ENCODE data around the gene ASZ1. TPM values are rescaled to one million over a fixed set of nuclear protein-coding genes. Genes with fewer than 3 reads are reported as not detected.
"Not testable (repeated sequence)": the region's sequence is repeated elsewhere in the genome, so short reads cannot be mapped to it uniquely, and the experiment has no call there.

The ASZ1 gene, protein sequence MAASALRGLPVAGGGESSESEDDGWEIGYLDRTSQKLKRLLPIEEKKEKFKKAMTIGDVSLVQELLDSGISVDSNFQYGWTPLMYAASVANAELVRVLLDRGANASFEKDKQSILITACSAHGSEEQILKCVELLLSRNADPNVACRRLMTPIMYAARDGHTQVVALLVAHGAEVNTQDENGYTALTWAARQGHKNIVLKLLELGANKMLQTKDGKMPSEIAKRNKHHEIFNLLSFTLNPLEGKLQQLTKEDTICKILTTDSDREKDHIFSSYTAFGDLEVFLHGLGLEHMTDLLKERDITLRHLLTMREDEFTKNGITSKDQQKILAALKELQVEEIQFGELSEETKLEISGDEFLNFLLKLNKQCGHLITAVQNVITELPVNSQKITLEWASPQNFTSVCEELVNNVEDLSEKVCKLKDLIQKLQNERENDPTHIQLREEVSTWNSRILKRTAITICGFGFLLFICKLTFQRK
- not detected for total RNA-seq

DNA sequence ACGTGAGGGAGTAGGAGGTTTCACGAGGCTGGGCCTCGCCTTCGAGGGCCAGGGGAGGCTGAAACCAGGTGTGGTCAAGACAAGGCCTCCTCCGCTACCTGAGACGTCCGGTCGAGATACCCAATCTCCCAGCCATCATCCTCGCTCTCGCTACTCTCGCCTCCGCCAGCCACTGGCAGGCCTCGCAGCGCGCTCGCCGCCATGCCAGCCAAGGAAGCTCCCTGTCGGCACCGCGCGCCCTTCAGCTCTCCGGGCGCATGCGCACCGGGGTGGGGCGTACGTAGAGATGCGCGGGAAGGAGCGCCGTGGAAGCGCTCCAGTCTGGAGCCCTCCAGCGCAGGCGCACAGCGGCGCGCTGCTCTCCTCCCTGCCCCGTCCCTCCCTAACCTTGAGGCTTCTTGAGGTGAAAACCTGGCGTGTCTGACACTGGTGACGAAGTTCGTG, at the start of gene ASZ1:
Gene ASZ1, minus strand, starts transcription at position 236 of the 444 bp plus-strand sequence. Its CDS starts 33 bp downstream, at position 203.
- no peaks in the 10 kb centered on the region for H3K27me3 Mint-ChIP-seq
- no peak within 1 kb of the TSS for H3K4me3 Mint-ChIP-seq
- no peaks in the 10 kb centered on the region for H3K36me3 Mint-ChIP-seq (ENCODE audit: low read depth)
- no peak within 1 kb of the TSS for H3K27ac Mint-ChIP-seq
- CTCF ChIA-PET: no interaction called here
- DNase-seq: no peak
- H3K9me3 Mint-ChIP-seq: no peaks in the 10 kb centered on the region
- no peaks in the 10 kb centered on the region for H3K4me1 Mint-ChIP-seq
- POLR2A ChIA-PET: no interaction called here

DNA sequence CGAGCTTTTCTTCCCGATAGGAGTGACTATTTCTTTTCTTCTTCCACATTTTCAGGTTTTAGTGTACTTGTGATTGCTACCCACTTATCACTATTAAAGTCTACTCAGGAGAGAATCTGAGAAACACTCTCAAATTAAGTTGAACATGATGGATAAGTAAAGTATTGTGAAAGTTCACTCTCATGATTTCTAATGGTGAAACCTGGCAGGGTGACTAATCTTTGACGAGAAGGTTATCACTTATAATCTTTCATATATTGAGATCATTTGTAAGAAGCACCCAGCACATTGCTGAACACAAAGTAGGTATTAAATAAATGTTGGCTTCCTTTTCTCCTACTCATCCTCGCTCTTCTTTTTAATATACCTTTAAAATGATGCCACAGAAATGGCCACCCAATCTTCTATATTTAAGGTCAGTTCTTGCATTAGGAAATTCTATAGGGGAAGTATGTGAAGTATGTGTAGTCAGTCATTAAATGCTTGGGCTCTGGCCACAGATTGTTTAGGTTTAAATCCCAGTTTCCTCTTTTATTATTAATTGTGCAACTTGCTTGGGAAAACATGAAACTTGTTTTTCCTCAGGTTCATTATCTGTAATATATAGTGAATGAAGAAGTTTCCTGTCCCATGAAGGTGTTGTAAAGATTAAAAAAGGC, 49.4 kb upstream of the ASZ1 start:
- no peaks in the 10 kb centered on the region for H3K9me3 Mint-ChIP-seq
- H3K27ac Mint-ChIP-seq: no peak overlapping the region
- H3K4me1 Mint-ChIP-seq: no peaks in the 10 kb centered on the region
- no peak for DNase-seq
- CTCF ChIA-PET: no interaction called here
- H3K36me3 Mint-ChIP-seq (ENCODE audit: low read depth): no peaks in the 10 kb centered on the region
- H3K27me3 Mint-ChIP-seq: peaks cover 29% of the 10 kb centered on the region
- POLR2A ChIA-PET: no interaction called here
- H3K4me3 Mint-ChIP-seq: no peak overlapping the region

- CTCF ChIA-PET: no interaction called here
- Mint-ChIP-seq H3K4me1 (no peaks in the 10 kb centered on the region), H3K9me3 (no peaks in the 10 kb centered on the region)
These were observed 45.0 kb upstream of the ASZ1 start for GRCh38 chr7:117472335-117472734.

DNA sequence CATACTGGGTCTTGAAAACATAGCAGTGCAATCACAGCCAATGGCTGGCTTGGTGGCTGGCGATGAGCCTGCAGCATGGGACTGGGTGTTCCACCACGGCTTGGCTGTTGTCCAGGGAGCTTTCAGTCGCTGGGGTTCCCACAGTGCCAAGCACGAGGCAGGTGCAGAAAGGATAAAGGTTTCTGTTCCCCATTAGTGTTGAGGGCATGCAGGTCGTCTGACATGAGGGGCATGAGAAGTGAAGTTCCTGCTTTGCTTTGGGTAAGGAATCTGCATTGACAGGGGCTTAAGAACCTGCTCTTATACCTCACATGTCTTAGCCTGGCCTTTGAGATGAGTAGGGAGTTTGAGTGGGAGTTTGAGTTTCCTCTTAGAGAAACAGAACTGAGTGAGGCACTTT, 43.5 kb upstream of the ASZ1 start:
- ChIA-PET CTCF (no interaction called here), POLR2A (no interaction called here)
- Mint-ChIP-seq H3K4me1 (no peaks in the 10 kb centered on the region), H3K36me3 (ENCODE audit: low read depth) (no peaks in the 10 kb centered on the region), H3K9me3 (no peaks in the 10 kb centered on the region), H3K4me3 (no peak overlapping the region), H3K27ac (no peak overlapping the region), H3K27me3 (peaks cover 2% of the 10 kb centered on the region)
- DNase-seq: no peak

More at GRCh38 chr7:117472335-117472734, 45.0 kb upstream of the ASZ1 start:
- H3K27ac Mint-ChIP-seq: no peak overlapping the region
- H3K27me3 Mint-ChIP-seq: peaks cover 2% of the 10 kb centered on the region
- no peak overlapping the region for H3K4me3 Mint-ChIP-seq
- no peaks in the 10 kb centered on the region for H3K36me3 Mint-ChIP-seq (ENCODE audit: low read depth)
- DNase-seq: no peak
- POLR2A ChIA-PET: no interaction called here

- CTCF ChIA-PET: no interaction called here
- H3K9me3 Mint-ChIP-seq: no peaks in the 10 kb centered on the region
- peaks cover 2% of the 10 kb centered on the region for H3K27me3 Mint-ChIP-seq
- H3K36me3 Mint-ChIP-seq (ENCODE audit: low read depth): no peaks in the 10 kb centered on the region
- no peak overlapping the region for H3K27ac Mint-ChIP-seq
- POLR2A ChIA-PET: no interaction called here
- H3K4me1 Mint-ChIP-seq: no peaks in the 10 kb centered on the region
- no peak for DNase-seq
- no peak overlapping the region for H3K4me3 Mint-ChIP-seq
These were observed 40.9 kb upstream of the ASZ1 start for GRCh38 chr7:117468174-117468573.

GRCh38 chr7:117460815-117461214, 33.5 kb upstream of the ASZ1 start:
- POLR2A ChIA-PET; H3K27me3 Mint-ChIP-seq; H3K4me1 Mint-ChIP-seq; H3K27ac Mint-ChIP-seq; H3K4me3 Mint-ChIP-seq; DNase-seq; H3K9me3 Mint-ChIP-seq; CTCF ChIA-PET; H3K36me3 Mint-ChIP-seq (ENCODE audit: low read depth): not testable (repeated sequence)

DNA sequence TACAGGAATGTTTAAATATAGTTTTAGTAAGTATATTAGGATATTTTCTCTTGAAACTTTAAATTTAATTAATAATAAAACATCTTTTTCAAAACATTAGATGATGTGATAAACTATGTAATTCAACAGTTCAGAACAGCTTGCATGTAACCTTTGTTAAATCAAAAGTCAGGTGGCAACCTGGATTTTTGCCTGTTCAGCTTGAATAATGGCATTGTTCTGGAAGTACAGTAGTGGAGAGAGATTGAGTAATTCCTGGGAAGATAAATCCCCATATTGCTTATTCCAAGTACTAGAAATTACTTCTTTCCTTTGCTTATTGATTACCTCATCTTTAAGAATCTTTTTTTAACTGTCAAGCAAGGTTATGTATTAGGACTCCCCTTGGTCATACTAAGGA, 32.4 kb upstream of the ASZ1 start:
- POLR2A ChIA-PET: no interaction called here
- DNase-seq: no peak
- no peak overlapping the region for H3K4me3 Mint-ChIP-seq
- H3K9me3 Mint-ChIP-seq: no peaks in the 10 kb centered on the region
- H3K36me3 Mint-ChIP-seq (ENCODE audit: low read depth): no peaks in the 10 kb centered on the region
- no peaks in the 10 kb centered on the region for H3K4me1 Mint-ChIP-seq
- no peaks in the 10 kb centered on the region for H3K27me3 Mint-ChIP-seq
- no peak overlapping the region for H3K27ac Mint-ChIP-seq
- CTCF ChIA-PET: no interaction called here

- DNase-seq: no peak
- H3K4me3 Mint-ChIP-seq: no peak overlapping the region
- CTCF ChIA-PET: no interaction called here
- no peaks in the 10 kb centered on the region for H3K36me3 Mint-ChIP-seq (ENCODE audit: low read depth)
- H3K4me1 Mint-ChIP-seq: no peaks in the 10 kb centered on the region
- POLR2A ChIA-PET: no interaction called here
- no peak overlapping the region for H3K27ac Mint-ChIP-seq
- H3K27me3 Mint-ChIP-seq: no peaks in the 10 kb centered on the region
- no peaks in the 10 kb centered on the region for H3K9me3 Mint-ChIP-seq
These were observed 31.8 kb upstream of the ASZ1 start for GRCh38 chr7:117458977-117459583.

DNA sequence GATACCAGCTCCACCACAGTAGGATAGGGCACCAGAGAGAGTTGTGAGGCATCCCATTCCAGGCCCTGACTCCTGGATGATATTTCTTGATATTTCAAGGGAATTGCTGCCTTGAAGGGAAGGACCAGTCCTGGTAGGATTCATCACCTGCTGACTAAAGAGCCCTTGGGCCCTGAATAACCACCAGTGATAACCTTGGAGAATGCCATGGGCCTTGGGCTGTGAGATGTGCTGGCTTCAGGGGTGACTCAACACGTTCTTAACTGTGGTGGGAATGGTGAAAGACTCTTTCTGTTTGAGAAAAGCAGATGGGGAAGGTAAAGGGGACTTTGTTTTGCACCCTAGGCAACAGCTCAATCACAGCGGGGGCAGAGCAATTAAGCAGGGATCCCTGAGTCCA, 21.4 kb upstream of the ASZ1 start:
- Mint-ChIP-seq H3K36me3 (ENCODE audit: low read depth) (no peaks in the 10 kb centered on the region), H3K9me3 (no peaks in the 10 kb centered on the region), H3K4me3 (no peak overlapping the region), H3K27ac (no peak overlapping the region), H3K4me1 (no peaks in the 10 kb centered on the region), H3K27me3 (no peaks in the 10 kb centered on the region)
- no peak for DNase-seq
- ChIA-PET CTCF (no interaction called here), POLR2A (no interaction called here)

- no peaks in the 10 kb centered on the region for H3K27me3 Mint-ChIP-seq
- H3K36me3 Mint-ChIP-seq (ENCODE audit: low read depth): no peaks in the 10 kb centered on the region
- ChIA-PET POLR2A (no interaction called here), CTCF (no interaction called here)
- DNase-seq: no peak
- H3K4me1 Mint-ChIP-seq: no peaks in the 10 kb centered on the region
- no peak overlapping the region for H3K27ac Mint-ChIP-seq
- no peak overlapping the region for H3K4me3 Mint-ChIP-seq
- no peaks in the 10 kb centered on the region for H3K9me3 Mint-ChIP-seq
These were observed 19.0 kb upstream of the ASZ1 start for GRCh38 chr7:117446220-117446815.

DNA sequence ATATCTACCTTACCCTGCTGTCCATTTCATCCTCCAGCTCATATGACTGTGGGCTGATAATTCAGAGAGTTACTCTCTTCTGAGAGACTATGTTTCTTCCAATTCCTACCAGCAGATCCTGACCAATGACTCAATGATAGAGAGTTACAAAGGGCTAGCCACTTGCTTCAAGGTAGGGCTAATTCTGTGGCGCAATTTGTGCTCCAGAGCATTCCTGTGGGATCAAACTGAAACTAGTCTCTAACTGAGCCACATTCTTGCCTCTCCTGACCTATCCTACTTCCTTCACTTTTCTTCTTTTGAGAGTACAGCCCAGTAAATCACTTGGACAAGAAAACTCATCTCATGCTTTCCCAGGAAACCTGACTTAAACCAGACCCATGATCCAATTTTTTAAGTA, 17.9 kb upstream of the ASZ1 start:
- H3K36me3 Mint-ChIP-seq (ENCODE audit: low read depth): no peaks in the 10 kb centered on the region
- CTCF ChIA-PET: no interaction called here

DNA sequence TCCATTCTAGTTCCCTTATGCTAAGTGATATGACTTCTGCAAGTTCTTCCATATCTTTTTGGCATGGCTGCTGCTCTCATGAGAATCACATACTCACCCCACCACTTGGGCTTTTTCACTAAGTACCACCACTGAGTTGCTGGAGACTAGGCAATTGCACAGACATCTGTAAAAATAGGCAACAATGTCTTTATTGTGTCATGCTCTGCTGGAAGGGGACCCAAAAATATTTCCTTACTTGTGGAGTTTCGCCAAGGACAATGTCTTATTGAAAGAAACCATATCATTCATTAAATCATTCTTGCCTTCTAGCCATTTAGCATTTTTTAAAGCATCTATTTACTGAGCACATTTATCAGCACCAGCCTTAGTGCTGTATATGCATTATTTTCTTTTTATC, 17.4 kb upstream of the ASZ1 start:
- H3K4me1 Mint-ChIP-seq: no peaks in the 10 kb centered on the region
- no peaks in the 10 kb centered on the region for H3K36me3 Mint-ChIP-seq (ENCODE audit: low read depth)
- no peak overlapping the region for H3K4me3 Mint-ChIP-seq
- no peak overlapping the region for H3K27ac Mint-ChIP-seq
- H3K27me3 Mint-ChIP-seq: no peaks in the 10 kb centered on the region
- CTCF ChIA-PET: no interaction called here
- H3K9me3 Mint-ChIP-seq: no peaks in the 10 kb centered on the region
- DNase-seq: no peak
- POLR2A ChIA-PET: no interaction called here

More for the DNA sequence above, 17.9 kb upstream of the ASZ1 start:
- no peak overlapping the region for H3K4me3 Mint-ChIP-seq
- no peak overlapping the region for H3K27ac Mint-ChIP-seq
- no peaks in the 10 kb centered on the region for H3K27me3 Mint-ChIP-seq
- POLR2A ChIA-PET: no interaction called here
- DNase-seq: no peak
- H3K4me1 Mint-ChIP-seq: no peaks in the 10 kb centered on the region
- H3K9me3 Mint-ChIP-seq: no peaks in the 10 kb centered on the region

DNA sequence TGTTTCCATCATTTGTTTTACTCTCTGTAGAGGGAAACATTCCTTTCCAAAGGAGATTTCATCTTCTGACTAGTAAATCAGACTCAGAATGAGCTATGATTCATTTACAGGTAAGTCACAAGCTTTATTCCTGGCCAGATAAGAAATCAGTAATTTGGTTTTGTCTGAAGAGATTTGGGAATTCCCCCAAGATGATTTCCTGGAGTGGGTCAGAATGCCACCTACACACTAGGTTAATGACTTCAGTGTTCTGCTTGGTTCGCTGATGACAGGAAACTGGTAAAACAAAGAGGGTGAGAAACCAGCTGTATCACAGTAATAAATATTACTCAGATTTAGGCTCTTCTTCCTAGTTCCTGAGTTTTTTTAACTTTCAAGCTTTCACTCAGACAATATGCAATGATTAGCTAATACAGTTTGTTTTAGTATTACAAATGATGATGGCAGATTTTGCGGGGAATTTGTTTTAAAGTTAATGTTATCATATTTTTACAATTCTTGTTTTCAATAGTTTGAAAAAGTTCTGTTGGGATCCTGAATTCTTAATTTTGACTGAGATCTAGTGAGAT, 8.3 kb upstream of the ASZ1 start:
- H3K27me3 Mint-ChIP-seq: no peaks in the 10 kb centered on the region
- DNase-seq: no peak
- CTCF ChIA-PET: no interaction called here
- no peaks in the 10 kb centered on the region for H3K9me3 Mint-ChIP-seq
- H3K27ac Mint-ChIP-seq: no peak overlapping the region
- H3K4me3 Mint-ChIP-seq: no peak overlapping the region
- no peaks in the 10 kb centered on the region for H3K36me3 Mint-ChIP-seq (ENCODE audit: low read depth)
- POLR2A ChIA-PET: no interaction called here
- no peaks in the 10 kb centered on the region for H3K4me1 Mint-ChIP-seq

Data from activated CD4-positive, alpha-beta T cell treated with anti-CD3 and anti-CD28 coated beads, Interleukin-2, amount 10 ng/mL, durations not matched to agents 7 days and 5 days (primary cell).